ENCODE measurements around the gene ZBTB34.
"Not testable (repeated sequence)": the region's sequence is repeated elsewhere in the genome, so short reads cannot be mapped to it uniquely, and the experiment has no call there.

ZBTB34 gene, protein sequence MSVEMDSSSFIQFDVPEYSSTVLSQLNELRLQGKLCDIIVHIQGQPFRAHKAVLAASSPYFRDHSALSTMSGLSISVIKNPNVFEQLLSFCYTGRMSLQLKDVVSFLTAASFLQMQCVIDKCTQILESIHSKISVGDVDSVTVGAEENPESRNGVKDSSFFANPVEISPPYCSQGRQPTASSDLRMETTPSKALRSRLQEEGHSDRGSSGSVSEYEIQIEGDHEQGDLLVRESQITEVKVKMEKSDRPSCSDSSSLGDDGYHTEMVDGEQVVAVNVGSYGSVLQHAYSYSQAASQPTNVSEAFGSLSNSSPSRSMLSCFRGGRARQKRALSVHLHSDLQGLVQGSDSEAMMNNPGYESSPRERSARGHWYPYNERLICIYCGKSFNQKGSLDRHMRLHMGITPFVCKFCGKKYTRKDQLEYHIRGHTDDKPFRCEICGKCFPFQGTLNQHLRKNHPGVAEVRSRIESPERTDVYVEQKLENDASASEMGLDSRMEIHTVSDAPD

DNA sequence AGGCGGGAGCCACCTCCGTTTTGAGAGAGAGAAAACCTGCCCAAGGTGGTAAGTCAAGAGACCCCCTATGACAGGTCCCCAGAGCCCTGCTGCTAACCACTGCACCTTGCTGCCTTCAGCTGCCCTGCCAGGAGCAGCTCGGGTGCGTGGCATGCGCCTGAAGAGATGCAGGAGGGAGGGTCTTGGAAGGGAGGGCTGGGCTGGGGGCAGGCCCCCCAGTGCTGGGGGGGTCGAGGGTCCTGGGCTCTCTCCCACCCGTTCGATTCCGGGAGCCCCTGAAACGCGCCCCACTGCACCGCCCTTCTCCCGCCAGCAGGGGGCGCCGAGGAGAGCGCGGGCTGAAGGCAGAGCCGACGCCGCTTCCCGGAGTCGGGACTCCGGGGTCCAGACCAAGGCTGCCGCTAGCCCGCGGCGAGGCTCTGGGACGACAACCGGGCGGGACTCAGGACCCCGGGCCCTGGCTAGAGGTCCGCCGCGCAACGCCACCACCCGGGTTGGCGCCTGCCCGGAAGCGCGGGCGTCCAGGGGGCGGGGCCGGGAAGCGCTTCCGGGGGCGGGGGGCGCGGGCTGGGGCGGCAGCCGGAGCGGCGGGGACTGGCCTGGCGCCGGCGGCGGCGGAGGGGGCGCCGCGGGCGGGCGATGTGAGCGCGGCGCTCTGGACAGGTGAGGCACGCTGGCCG is at the start of gene ZBTB34:
Gene ZBTB34, plus strand, starts transcription at position 563 of the 680 bp plus-strand sequence. CDS start 18,761 bp downstream, outside the sequence.
- peak; percentile 66 for DNase-seq (ENCODE audit: low spot score)

DNA sequence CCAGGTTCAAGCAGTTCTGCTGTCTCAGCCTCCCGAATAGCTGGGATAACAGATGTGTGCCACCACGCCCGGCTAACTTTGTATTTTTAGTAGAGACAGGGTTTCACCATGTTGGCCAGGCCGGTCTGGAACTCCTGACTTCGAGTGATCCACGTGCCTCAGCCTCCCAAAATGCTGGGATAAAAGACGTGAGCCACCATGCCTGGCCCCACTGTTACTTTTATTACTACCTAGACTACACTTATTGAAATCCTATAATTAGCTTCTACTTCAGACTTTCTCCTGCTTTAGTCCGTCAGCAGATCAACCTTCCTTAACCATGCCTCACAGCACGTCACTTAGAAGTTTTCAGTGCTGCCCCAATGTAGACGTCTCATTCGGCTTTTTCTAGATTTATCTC is 47.4 kb upstream of the ZBTB34 start:
- no peak for DNase-seq (ENCODE audit: low spot score)

DNA sequence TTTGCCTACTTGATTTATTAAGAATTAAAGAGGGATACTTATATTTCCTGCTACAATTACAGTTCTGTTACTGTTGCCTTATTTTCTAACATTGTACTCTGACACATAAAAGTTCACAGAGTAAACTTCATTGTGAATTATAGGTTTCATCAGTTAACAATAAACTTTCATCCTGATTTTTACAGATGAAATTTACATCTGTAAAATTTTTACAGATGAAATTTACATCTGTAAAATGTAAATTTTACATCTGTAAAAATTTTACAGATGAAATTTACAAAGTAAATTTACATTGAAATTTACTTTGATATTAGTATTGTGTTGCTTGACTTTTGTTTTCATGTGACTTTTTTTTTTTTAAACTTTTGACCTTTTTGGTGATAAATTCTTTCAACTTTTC is 46.3 kb upstream of the ZBTB34 start:
- DNase-seq (ENCODE audit: low spot score) = no peak

- DNase-seq (ENCODE audit: low spot score) = not testable (repeated sequence)
Measured at GRCh38 chr9:126817615-126818014, 42.8 kb upstream of the ZBTB34 start.

DNA sequence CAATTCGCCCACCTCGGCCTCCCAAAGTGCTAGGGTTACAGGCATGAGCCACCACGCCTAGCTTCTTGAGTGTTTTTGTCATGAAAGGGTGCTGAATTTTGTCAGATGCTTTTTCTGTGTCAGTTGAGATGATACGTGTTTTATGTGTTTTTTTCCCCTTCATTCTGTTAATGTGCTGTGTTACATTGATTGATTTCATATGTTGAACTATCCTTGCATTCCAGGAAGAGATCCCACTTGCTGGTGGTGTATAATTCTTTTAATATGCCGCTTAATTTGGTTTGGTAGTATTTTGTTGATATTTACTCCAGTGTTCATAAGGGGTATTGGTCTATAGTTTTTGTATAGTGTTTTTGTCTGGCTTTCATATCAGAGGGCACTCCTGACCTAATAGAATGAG is 42.0 kb upstream of the ZBTB34 start:
- DNase-seq (ENCODE audit: low spot score) = no peak

DNA sequence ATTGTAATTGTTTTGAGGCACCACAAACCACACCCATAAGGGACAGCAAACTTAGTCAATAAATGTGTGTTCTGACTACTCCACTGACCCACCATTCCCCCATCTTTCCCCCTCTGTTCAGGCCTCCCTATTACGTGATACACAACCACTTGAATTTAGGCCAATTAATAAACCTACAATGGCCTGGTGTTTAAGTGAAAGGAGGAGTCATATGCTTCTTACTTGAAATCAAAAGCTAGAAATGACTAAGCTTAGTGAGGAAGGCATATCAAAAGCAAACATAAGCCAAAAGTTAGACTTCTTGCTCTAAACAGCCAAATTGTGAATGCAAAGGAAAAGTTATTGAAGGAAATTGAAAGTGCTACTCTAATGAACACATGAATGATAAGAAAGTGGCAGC is 41.0 kb upstream of the ZBTB34 start:
- DNase-seq (ENCODE audit: low spot score) = no peak

DNA sequence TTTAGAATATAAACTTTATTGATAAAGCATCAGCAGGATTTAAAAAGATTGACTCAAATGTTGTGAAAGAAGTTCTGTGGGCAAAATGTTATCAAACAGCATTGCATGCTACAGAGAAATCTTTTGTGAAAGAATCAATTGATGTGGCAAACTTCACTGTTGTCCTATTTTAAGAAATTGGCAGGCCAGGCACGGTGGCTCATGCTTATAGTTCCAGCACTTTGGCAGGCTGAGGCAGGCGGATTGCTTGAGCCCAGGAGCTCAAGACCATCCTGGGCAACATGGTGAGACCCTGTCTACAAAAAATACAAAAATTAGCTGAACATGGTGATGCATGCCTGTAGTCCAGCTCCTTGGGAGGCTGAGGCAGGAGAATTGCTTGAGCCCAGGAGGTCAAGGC is 38.2 kb upstream of the ZBTB34 start:
- no peak for DNase-seq (ENCODE audit: low spot score)

- no peak for DNase-seq (ENCODE audit: low spot score)
Measured at GRCh38 chr9:126822873-126823272, 37.6 kb upstream of the ZBTB34 start.

GRCh38 chr9:126824052-126824451 is 36.4 kb upstream of the ZBTB34 start:
- DNase-seq (ENCODE audit: low spot score) = not testable (repeated sequence)

DNA sequence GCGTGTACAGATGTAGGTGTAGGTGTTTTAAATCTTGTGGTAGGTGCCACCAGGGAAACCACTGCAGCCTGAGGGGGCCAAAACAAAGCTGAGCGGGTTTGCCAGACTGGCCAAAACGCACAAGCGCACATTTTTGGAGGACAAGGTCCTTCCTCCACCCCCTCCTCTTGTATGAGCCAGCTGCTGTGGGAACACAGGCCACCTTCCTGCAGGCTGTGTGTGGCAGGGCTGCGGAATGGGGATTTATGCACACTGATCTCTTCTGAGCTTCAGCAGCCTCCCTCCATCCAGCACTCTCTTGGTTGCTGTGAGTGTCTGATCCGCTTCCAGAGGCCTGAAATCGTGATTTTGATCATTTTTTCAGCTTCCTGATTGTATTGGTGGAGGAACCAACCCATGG is 33.2 kb upstream of the ZBTB34 start:
- no peak for DNase-seq (ENCODE audit: low spot score)

- no peak for DNase-seq (ENCODE audit: low spot score)
Measured at GRCh38 chr9:126829035-126829434, 31.4 kb upstream of the ZBTB34 start.

- no peak for DNase-seq (ENCODE audit: low spot score)
Measured at GRCh38 chr9:126830827-126831226, 29.6 kb upstream of the ZBTB34 start.

DNA sequence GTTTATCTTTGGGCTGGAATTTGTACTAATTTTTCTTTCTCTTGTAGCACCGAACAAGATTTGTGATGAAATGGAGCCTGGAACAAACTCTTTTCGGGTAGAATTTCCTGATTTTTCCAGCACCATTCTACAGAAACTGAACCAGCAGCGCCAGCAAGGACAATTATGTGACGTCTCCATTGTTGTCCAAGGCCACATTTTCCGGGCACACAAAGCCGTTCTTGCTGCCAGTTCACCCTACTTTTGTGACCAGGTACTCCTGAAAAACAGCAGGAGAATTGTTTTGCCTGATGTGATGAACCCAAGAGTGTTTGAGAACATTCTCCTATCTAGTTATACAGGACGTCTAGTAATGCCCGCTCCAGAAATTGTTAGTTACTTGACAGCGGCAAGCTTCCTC is 28.0 kb upstream of the ZBTB34 start:
- no peak for DNase-seq (ENCODE audit: low spot score)

DNA sequence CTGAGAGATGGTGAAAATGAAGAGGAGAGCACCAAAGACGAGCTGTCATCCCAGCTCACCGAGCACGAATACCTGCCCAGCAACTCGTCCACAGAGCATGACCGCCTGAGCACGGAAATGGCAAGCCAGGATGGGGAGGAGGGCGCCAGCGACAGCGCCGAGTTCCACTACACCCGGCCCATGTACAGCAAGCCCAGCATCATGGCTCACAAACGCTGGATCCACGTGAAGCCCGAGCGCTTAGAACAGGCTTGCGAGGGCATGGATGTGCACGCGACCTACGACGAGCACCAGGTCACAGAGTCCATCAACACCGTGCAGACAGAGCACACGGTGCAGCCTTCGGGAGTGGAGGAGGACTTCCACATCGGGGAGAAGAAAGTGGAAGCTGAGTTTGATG is 27.4 kb upstream of the ZBTB34 start:
- no peak for DNase-seq (ENCODE audit: low spot score)

DNA sequence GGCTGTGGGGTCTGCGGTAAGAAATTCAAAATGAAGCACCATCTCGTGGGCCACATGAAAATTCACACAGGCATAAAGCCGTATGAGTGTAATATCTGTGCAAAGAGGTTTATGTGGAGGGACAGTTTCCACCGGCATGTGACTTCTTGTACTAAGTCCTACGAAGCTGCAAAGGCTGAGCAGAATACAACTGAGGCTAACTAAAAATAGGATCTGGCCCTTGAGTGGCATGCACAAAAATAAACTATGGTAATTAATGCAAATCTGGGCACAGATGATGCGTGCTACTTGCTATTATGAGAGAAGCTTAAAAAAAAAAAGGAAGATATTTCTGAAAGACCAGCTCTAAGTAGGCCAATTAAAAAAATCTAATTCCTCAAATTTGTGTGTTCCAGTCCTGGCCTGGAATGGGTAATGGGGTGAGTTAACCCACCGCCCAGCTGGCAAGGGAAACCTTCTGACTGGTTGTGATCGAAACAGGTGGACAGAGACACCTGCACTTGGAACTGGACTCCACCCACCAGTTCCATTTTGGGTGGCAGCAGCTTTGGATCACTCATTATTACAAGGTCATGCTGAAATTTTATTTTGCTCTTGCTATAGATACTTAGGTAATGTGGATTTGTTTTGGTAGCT is 26.6 kb upstream of the ZBTB34 start:
- DNase-seq (ENCODE audit: low spot score) = no peak

GRCh38 chr9:126834672-126835071 is 25.8 kb upstream of the ZBTB34 start:
- no peak for DNase-seq (ENCODE audit: low spot score)

DNA sequence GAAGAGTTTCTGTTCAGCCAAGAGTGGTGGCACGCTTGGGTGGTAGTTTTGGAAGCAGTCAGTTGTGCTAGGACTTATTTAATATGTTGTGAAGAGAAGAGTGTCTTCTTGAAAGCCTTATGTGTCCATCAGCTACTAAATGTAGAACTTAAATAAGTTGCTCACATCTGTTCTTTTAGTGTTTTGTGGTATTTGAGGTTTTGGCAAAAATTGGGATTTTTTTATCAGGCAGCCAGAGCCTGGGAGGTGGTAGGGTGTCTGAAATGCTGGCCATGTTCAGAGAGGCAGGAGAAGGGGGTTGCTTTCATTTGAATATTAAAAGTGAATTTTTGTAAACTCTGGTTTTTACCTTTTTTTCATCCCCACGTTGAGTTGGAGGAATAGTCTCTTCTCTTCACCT is 24.2 kb upstream of the ZBTB34 start:
- DNase-seq (ENCODE audit: low spot score) = no peak

- no peak for DNase-seq (ENCODE audit: low spot score)
Measured at GRCh38 chr9:126838055-126838811, 22.2 kb upstream of the ZBTB34 start.

DNA sequence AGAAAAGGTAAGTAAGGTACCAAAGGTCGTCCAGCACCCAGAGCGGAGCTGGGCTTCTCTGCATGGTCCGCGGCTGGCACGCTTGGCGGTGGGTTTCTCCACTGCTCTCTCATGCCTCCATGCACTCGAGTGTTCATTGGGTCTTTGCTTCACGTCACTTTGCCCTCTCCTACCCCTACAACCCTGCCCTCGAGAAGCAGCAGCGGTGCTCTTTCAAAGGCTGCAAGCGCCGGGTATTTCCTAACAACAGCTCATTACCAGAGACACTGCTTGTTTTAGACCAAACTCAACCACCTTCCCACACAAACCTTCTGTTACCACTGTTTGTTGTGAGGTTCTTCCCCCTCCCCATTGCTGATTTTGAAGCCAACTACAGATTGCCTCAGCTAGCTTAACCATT is 21.5 kb upstream of the ZBTB34 start:
- DNase-seq (ENCODE audit: low spot score) = no peak

GRCh38 chr9:126839301-126839700 is 21.1 kb upstream of the ZBTB34 start:
- no peak for DNase-seq (ENCODE audit: low spot score)

- no peak for DNase-seq (ENCODE audit: low spot score)
Measured at GRCh38 chr9:126842220-126842842, 18.1 kb upstream of the ZBTB34 start.

Data from HuH-7 (cell line).